ENCODE data around the gene CLECL1.
A peak's percentile ranks its signal among the peaks of the same experiment; 100 is the strongest.
"Not testable (repeated sequence)": the region's sequence is repeated elsewhere in the genome, so short reads cannot be mapped to it uniquely, and the experiment has no call there.

Gene CLECL1

DNA sequence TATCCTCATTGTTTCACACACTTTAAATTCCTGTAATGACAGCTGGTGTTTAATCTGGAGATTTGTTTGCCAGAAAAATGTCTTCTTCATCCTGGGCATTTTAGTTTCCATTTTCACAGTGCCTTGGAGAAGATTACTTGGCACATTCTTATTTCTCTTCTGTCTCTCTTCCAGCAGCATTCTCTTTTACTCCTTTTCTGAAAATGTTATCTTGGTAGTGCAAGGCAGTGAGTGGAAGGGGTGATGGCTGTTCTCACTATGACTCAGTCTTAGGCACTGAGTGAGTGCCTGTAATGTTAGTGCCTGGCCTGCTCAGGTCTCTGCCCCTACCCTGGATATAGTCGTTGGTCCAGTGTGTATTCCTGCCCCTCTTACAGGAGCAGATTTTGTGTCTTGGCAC, 13.1 kb downstream of the CLECL1 start:
- no peak for DNase-seq (ENCODE audit: low read depth, low spot score)

DNA sequence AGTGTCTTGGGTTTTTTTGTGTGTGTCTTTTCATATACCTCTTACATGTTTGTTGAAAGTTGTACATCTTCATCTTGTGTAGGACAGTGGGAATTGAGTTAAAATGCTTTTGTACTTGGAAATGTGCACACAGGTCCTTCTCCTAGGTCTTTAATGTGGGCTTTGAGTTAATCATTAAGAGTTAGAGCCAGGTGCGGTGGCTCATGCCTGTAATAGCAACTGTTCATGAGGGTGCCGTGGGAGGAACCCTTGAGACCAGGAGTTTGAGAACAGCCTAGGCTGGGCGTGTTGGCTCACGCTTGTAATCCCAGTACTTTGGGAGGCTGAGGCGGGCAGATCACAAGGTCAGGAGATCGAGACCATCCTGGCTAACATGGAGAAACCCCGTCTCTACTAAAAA, 13.9 kb downstream of the CLECL1 start:
- no peak for DNase-seq (ENCODE audit: low read depth, low spot score)

DNA sequence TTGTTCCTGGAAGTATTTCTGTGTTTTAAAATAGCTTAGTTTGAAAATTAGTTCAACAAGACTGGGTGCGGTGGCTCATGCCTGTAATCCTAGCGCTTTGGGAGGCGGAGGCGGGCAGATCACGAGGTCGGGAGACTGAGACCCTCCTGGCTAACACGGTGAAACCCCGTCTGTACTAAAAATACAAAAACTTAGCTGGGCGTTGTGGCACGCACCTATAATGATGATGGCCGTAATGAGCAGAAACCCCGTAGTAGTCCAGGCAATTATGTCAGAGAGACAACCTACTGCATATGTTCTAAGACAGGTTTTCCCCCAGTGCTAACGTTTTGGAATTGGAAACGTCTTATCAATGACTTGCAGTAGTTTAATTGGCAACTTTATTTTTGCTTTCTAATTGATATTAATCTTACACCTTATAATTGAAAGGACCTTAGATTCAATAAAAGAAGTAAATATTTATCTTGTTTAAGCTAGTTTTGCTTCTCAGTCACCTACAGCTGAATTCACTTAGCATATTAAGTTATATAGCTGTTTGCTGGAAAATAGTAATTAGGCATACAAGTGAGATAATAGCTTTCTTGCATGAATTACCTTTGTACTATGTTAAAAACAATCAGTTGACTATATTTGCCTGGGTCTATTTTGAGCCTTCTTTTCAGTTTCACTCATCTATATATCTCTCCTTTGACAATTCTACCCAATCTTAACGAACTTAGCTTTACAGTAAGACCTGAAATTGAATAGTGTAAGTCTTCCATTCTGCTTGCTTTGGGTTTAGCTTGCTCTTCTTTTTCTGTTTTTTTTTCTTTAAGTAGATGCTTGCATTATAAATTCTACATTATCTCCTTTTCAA, 15.6 kb downstream of the CLECL1 start:
- DNase-seq (ENCODE audit: low read depth, low spot score), result no peak

DNA sequence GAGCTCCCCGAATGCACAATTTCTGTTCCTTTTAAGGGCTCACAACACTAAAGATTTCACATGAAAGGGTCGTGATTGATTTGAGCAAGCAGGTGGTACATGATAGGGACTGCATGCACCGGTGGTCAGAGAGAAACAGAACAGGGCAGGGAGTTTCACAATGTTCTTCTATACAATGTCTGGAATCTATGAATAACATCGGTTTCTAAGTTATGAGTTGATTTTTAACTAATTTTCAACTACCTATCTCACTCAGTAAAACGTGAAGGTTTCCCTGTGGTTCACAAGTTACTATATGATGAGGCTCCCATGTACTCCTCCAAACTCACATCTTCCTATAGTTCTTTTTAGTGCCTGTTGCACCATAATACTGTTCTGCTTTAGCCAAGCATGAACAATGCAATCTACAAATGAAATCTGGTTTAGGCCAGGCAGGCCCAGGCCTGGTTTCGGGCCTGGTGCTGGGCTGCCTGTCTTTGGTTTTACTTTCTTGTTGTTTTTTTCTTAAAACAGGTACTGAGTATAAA, 19.8 kb downstream of the CLECL1 start:
- DNase-seq (ENCODE audit: low read depth, low spot score), result not testable (repeated sequence)

DNA sequence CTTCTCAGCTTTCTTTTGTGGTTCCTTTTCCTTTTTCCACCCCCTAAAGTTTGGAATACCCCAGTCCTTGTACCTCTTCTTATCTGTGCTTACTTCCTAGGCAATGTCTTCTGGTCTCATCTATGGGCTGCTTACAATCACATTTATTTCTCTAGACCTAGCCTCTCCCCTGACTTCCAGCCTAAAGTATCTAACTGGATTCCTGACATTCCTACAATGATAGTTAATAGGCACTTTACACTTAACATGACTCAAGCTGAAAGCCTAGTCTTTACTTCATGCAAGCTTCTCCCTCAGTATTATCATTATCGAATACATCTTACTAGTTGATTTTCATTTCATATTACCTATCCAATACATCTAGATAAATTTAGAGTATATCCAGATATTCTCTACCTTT, 21.2 kb downstream of the CLECL1 start:
- DNase-seq (ENCODE audit: low read depth, low spot score), result peak; percentile 26

DNA sequence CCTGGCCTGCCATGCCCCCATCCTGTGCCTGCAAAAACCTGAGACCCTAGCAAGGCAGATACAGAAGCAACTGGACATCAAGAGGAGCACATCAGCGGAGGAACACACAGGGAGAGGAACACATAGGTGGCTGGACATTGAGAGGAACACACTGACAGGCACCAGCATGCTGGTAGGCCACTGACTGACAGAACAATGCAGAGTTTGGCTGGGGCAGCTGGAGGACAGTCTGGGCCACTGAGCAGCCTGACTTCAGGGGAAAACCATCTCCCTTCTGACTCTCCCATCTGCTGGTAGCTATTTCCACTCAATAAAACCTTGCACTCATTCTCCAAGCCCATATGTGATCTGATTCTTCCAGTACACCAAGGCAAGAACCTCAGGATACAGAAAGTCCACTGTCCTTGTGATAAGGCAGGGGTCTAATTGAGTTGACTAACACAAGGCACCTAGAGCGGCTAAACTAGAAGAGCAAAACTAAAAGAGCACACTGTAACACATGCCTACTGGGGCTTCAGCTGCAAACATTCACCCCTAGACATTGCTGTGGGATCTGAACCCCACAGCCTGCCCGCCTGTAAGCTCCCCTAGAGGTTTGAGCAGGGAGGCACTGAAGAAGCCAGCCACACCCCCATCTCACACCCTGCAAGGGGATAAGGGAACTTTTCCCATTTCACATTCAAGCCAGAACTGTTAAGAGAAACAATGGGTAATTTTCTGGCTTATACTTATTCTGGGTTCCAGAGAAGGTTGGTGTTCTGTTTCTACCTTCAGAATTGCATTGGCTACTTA, 22.1 kb downstream of the CLECL1 start:
- no peak for DNase-seq (ENCODE audit: low read depth, low spot score)

DNA sequence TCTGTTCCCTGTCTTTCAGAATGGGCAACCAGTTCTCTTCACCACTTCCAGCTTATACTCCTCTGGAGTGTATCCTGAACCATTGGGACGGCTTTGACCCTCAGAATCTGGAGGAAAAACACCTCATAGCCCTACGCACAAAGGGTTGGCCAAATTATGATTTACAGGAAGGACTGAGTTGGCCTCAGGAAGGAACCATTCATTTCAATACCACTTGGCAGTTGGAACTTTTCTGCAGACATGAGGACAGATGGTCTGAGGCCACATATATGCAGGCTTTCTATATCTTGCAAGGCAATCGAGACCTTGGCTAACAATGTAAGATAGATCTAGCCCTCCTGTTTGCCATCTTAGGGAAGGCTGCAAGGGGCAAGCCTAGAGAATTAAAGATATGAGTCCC, 24.0 kb downstream of the CLECL1 start:
- no peak for DNase-seq (ENCODE audit: low read depth, low spot score)

DNA sequence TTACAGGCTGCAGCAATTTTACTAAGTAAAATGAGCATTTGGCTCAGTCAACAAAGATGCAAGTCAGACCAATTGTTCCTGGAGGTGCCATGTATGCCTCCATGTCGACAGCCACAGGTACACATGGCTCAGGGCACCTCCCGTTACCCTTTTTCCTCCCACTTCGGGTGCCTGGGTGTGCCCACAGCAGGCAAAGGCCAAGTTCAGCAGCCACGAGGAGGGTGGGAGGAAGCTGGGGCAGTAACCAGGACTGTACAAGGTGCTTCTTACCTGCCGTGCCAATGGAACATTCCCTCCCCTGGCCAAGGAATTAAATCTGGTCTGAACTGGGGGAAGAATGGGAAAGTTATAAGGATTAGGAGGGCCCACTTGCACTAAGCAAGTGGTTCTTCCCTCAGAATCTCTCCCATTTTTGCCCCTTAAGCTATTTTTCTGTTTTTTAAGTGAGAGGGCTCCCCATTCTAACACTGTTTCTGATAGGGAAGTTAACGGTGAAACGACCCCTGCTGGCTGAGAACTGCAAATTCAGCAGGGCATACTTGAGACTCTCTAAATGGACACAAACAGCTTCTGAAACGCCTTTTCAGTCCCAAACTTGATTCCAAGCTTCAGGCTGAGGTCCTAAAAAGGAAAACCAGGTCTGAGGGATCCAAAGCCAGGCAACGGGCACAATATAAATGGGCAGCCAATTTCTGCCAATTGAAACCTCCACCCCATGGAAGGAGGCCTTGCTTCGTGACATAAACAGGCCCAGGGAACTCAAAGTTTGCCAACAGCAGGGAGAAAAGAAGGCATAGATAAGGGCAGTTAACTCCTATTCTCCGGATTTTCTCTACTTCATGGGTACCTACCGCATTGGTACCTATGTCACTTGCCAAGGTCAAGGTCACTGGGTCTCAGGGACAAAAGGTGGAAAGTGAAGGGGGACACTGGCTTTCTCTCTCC, 24.8 kb downstream of the CLECL1 start:
- DNase-seq (ENCODE audit: low read depth, low spot score), result peak; percentile 72

DNA sequence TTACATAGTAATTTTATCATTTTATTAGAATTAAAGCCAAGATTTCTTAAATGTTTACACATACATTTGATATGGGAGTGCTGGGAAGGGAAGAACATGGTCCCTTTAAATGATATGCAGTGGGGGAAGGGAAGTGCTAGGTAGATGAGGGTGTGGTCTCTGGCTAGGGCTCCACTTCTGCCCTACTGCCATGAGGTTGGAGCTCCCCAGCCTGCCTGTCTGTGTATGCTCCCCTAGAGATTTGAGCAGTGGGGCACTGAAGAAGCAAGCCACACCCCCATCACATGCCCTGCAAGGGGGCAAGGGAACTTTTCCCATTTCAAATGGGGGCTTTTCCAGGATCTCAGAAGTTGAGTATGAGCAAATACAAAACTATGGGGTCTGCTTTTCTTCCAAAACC, 25.5 kb downstream of the CLECL1 start:
- no peak for DNase-seq (ENCODE audit: low read depth, low spot score)

DNA sequence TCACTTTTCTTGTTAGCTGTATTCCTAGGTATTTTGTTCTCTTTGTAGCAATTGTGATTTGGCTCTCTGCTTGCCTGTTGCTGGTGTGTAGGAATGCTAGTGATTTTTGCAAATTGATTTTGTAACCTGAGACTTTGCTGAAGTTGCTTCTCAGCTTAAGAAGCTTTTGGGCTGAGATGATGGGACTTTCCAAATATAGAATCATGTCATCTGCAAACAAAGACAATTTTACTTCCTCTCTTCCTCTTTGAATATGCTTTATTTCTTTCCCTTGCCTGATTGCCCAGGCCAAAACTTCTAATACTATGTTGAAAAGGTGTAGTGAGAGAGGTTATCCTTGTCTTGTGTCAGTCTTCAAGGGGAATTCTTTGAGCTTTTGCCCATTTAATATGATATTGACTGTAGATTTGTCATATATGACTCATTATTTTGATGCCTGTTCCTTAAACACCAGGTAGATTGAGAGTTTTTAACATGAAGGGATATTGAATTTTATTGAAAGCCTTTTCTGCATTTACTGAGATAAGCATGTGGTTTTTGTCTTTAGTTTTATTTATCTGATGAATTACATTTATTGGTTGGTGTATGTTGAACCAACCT, 26.7 kb downstream of the CLECL1 start:
- DNase-seq (ENCODE audit: low read depth, low spot score), result no peak

DNA sequence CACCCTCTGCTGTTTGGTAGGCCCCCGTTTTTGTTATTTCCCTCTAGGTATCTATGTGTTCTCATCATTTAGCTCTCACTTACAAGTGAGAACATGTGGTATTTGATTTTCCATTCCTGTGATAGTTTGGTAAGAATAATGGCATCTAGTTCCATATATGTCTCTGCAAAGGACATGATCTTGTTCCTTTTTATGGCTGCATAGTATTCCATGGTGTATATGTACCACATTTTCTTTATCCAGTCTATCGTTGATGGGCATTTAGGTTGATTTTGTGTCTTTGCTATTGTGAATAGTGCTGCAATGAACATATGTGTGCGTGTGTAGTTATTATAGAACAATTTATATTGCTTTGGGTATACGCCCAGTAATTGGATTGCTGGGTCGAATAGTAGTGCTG, 28.3 kb downstream of the CLECL1 start:
- not testable (repeated sequence) for DNase-seq (ENCODE audit: low read depth, low spot score)

DNA sequence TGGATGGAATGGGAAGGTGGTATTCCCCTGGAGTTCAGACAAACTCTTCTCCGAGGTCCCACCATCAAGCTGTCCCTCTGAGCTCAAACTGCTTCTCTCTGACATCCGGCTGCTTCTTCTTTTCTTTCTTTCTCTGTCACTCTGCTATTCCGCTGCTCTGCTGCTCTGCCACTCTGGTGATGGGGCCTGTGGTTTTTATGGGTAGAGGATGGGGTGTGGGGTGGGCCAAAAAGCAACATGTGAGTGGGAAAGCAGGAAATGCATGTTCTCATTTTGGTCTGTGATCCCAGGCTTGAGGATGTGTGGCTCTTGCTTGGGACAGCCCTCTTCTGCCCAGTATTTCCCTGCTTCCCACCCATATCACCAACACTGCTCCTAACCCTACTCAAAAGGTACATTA, 30.6 kb downstream of the CLECL1 start:
- DNase-seq (ENCODE audit: low read depth, low spot score), result no peak

DNA sequence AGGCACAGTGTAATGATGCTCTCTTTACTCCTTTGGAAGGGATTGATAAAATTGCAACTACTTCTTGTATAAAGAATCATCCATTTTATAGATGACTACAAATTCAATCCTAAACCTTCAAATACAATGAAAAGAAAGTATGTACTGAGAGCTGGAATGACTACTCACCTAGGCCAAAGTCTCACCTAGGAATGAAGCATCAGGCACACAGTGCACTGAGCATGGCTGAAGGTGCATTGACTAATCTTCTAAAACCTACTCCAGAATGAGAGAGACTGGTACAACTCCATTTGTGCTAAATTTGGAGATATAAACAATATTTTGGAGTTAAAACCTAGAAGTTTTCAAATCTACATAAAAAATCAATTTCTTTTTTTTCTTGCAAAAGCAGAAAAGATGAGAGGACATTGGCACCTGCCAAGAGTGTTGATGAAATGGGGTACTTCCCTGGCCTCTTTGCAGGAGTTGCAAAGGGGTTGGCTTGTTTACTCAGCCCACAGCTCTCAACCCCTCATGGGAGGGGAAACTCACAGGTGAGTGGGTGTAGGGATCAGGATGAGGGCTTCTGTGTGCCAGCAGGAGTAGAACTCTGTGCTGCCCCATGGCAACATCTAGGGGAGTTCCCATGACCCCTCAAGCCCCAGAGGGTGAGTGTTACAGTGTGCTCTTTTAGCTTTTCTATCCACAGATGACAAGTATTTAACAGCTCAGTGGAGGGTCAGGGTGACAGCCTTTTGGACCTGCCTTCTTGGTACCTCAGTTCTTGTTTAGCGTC, 31.3 kb downstream of the CLECL1 start:
- no peak for DNase-seq (ENCODE audit: low read depth, low spot score)

DNA sequence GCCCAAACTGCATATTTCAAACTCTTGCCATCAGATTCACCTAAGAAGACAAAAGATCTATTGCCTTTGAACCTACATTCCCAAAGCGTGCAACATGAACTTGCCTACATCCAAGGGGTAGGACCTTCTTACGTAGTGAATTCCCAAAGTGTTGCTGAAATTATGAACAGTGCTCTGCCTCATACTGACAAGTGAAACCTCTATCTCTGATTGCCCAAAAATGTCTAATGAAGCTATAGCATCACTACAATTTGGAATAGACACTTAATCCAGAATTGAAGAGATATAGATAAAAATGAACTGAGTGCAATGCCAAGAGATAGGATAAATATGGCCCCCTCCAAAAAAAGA, 32.3 kb downstream of the CLECL1 start:
- DNase-seq (ENCODE audit: low read depth, low spot score), result no peak

DNA sequence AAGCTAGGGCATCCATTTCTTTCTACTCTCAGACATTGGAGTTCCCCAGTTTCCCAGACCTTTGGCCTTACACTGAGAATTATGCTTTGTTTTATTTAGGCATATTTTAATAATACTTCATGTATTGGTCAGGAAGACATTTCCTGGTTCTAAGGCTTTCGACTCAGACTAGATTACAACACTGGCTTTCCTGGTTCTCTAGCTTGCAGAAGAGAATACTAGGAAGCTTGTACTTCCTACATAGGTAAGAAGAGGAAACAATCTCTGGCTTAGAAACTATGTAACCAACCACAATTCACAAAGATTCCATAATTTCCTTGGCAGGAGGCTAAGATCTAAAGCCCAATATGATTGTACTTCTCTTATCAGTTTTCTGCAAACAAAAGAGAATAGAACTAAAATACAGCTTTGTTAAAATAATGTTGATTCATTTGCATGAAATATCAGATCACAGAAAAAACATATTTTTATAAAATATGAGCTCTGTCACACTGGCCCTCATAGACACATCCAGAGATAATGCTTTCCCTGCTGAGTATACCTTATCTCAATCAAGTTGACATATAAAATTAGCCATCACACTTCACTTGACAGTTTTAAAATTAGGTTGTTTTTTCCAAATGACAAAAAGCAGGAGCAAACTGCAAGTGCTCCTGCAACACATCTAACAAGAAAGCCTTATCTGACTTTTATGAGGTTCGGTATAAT, 32.8 kb downstream of the CLECL1 start:
- no peak for DNase-seq (ENCODE audit: low read depth, low spot score)

DNA sequence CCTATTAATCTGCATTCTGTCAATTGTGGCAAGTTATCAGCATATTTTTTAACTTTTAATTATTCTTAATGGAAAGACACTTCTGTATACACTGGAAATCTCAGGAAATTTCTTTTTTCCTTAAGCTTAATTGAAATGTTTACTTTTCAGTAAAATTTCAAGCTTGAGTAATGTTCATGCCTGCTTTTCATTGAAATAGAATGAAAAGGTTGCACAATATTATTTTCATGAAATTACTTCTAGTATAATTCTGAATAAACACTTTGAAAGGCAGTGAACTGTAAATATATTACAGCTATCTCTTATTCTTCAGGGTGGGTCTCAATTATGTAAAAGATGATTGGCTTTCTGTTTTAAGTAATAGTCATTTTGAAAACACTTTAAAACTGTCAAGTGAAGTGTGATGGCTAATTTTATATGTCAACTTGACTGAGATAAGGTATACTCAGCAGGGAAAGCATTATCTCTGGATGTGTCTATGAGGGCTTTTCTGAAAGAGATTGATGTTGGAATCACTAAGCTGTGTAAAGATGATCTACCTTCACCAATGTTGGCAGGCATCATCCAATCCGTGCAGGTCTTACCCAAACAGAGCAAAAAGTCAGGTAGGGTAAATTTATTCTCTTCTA, 33.5 kb downstream of the CLECL1 start:
- no peak for DNase-seq (ENCODE audit: low read depth, low spot score)

DNA sequence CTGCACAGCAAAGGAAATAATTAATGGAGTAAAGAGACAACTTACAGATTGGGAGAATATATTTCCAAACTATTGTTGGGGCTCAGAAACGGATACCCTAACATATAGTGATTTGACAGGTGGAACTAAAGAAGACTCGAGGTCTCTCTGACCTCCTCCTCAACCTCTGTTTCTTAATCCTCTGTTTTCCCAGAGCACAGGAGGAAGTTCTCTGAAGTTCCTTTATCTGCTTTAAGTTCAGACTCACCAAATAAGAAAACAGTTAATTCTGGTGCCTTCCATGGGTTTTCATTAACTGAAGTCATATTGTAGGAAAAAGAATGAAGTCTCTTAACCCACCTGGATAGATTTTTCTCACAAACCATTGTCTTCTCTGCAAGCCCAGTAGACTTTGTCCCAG, 34.2 kb downstream of the CLECL1 start:
- DNase-seq (ENCODE audit: low read depth, low spot score), result no peak

DNA sequence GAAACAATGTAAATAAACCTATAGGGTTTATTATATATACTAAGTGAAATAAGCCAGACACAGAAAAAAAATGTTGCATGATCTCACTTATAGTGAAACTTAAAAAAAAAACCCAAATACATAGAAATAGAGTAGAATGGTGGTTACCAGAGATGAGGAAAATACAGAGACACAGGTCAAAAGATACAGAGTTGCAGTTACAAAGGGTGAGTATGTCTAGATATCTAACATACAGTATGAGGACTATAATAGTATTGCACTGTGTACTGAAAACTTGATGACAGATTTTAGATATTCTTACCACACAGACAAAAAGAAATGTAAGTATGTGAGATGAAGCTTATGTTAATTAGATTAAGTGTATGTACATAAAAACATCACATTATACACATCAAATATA, 35.3 kb downstream of the CLECL1 start:
- DNase-seq (ENCODE audit: low read depth, low spot score), result no peak

DNA sequence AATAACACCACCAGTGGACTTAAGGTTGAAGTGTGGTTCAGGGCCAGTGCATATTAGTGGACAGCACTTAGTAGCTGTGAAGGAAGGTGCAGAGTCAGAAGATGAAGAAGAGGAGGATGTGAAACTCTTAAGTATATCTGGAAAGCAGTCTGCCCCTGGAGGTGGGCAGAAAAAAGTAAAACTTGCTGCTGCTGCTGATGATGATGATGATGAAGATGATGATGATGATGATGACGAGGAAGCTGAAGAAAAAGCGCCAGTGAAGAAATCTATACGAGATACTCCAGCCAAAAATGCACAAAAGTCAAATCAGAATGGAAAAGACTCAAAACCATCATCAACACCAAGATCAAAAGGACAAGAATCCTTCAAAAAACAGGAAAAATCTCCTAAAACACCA, 37.2 kb downstream of the CLECL1 start:
- not testable (repeated sequence) for DNase-seq (ENCODE audit: low read depth, low spot score)

Data from astrocyte of the hippocampus (primary cell).